NCI-H345 treated with DMSO at 0.1 percent for 48 hours (cell line): ENCODE results near the gene KLHDC10.
"Not testable (repeated sequence)": the region's sequence is repeated elsewhere in the genome, so short reads cannot be mapped to it uniquely, and the experiment has no call there.

Experiments used
- DNase-seq: peaks from one replicate; lab custom pipeline; 2025; ENCODE audit not compliant: unreplicated experiment; lab: John Stamatoyannopoulos, UW

The KLHDC10 gene

GRCh38 chr7:130071701-130072622, 1.6 kb downstream of the KLHDC10 start:
- peak; percentile 44 for DNase-seq

DNA sequence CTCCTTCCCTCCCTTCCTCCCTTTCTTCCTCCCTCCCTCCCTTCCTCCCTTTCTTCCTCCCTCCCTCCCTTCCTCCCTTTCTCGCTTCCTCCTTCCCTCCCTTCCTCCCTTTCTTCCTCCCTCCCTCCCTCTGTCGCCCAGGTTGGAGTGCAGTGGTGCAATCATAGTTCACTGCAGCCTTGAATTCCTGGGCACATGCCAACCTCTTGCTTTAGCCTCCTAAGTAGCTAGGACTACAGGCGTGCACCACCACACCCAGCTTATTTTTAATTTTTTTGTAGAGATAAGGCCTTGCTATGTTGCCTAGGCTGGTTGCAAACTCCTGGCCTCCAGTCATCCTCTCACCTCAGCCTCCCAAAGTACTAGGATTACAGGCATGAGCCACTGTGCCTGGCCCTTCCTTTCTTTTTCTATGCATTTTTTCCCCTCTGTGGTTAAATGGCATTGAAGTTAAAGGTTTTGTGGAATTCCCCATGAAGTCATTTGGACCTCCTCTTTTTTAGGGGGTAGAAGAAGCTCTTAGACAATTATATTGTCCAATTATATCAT, 9.6 kb downstream of the KLHDC10 start:
- DNase-seq, result no peak

- DNase-seq, result not testable (repeated sequence)
Measured at GRCh38 chr7:130083497-130083896, 13.2 kb downstream of the KLHDC10 start.

DNA sequence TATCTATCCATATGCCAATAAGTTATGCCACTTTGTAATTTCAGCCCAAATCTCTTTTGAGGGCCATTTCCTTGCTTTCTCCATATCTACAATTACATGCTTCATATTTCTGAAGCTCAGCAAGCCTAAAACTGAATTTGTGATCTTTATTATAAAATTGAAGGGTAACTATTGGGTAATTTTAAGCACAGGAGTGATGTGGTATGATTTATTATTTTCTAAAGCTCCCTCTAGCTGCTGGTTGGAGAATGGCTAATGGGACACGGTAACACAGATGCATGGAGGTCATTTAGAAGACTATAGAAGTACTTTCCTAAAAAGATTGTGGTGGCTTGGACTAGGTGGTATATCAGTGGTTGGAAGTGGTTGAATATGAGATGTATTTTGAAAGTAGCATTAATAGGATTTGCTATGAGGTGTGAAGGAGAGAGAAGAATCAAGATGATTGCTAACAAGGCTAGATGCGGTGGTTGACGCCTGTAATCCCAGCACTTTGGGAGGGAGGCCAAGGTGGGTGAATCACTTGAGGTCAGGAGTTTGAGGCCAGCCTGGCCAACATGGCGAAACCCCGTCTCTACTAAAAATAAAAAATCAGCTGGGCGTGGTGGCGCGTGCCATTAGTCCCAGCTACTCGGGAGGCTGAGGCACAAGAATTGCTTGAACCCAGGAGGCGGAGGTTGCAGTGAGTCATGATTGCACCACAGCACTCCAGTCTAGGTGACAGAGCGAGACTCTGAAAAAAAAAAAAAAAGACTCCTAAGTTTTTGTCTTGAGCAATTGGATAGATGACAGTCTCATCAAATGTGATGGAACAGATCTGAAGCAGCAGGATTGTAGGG, 13.9 kb downstream of the KLHDC10 start:
- no peak for DNase-seq

GRCh38 chr7:130085235-130085634, 14.9 kb downstream of the KLHDC10 start:
- not testable (repeated sequence) for DNase-seq

- DNase-seq, result no peak
Measured at GRCh38 chr7:130086938-130087337, 16.6 kb downstream of the KLHDC10 start.

- DNase-seq, result no peak
Measured at GRCh38 chr7:130087364-130087763, 17.0 kb downstream of the KLHDC10 start.

DNA sequence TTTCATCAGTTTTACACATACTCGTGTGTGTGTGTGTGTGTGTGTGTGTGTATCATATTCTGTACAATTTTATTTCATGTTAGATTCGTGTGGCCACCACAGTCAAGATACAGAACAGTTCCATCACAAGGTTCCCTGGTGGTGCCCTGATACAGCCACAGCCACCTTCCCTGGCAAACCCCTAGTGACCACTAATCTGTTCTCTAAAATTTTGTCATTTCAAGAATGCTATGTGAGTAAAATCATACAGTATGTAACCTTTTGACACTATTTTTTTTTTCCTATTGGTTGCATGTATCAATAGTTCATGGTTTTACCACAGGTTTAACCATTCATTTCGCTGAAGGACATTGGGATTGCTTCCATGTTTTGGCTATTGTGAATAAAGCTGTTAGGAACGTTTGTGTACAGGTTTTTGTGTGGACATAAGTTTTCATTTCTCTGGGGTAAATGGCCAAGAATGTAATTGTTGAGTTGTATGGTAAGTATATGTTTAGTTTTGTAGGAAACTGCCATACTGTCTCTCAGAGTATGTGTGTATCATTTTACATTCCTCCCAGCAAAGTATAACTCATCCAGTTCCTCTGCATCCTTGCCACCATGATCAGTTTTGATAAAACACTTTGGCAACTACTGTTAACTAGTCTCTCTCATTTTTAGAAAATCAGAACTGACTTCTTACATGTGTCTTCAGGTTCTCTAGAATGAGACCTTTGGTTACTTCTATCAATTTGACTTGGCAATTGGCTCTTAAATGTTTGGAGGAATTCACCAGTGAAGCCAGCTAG, 20.6 kb downstream of the KLHDC10 start:
- no peak for DNase-seq

DNA sequence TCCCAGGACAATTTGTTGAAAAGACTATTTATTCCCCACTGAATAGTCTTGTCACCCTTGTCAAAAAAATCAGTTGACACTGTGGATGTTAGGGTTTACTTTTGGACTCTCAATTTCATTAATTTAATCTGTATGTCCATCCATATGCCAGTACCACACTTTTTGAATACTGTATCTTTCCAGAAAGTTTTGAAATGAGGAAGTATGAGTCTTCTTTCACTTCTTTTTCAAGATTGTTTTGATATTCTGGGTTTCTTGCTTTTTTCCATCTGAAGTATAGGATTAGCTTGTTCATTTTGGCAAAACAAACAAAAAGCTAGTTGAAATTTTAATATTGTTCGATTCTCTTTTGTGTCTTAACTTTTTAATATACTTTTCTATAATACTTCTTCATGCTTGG, 21.7 kb downstream of the KLHDC10 start:
- DNase-seq, result no peak

DNA sequence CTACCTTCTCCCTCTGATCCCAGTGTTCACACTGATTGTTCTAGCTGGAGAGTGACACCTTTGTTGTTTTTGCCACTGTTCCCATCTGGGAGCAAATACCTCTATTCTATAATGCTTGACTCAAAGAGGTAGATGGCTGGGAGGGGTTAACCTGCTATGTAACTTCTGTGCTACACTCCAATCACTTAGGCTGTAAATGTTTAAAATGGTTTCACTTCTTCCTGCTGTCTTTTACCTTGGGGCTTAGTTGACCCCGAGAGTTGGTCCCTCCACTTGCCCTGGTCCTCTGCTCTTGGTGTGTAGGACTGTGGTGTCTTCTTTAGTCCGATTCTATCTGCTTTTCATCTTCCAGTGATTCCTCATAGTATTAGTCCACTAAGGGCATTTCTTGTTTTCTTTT, 22.3 kb downstream of the KLHDC10 start:
- no peak for DNase-seq

- DNase-seq, result no peak
Measured at GRCh38 chr7:130095812-130096211, 25.5 kb downstream of the KLHDC10 start.

DNA sequence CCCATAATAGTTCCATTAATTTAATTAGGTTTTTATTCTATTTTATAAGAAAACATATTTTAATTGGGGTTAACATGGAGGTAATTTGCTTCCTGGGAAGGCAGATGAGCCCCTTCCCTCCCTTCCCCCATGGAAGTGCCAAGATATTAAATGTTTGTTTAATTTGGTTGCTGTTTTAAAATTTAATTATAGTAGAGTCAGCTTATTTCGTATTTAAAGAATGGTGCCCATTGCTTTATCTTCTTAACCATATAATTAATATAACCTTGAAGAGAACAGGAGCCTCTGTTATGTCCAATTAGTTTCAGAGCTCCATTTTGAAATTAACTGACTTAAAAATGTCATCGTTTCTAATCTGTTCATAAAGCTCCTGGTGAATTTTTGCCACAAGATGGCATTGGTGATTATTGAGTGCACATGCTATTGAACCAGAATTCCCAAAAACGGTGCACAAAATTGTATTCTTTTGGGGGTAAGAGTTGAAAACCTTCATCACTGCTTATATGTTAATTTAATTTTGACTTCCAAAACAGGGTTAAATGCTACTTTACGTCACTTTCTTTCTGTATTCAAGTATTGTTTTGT, 26.0 kb downstream of the KLHDC10 start:
- DNase-seq, result no peak

DNA sequence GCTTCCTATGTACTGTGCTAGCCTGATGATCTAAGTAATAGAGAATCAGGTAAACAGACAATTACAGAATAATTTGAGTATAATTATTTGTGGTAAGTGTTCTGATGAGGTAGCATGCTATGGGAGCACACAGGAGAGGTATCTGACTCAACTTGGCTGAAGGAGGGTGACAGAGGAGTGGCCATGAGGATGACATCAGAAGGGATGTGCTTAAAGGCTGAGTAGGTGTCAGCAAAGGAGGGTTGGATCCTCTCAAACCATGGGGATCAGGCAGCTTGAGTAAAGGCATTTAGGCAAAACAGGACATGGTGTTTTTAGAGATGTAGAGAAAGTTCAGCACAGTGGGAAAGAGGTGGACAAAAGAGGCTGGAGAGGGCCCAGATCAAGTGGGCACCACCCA, 29.0 kb downstream of the KLHDC10 start:
- no peak for DNase-seq

- no peak for DNase-seq
Measured at GRCh38 chr7:130102588-130102987, 32.3 kb downstream of the KLHDC10 start.

DNA sequence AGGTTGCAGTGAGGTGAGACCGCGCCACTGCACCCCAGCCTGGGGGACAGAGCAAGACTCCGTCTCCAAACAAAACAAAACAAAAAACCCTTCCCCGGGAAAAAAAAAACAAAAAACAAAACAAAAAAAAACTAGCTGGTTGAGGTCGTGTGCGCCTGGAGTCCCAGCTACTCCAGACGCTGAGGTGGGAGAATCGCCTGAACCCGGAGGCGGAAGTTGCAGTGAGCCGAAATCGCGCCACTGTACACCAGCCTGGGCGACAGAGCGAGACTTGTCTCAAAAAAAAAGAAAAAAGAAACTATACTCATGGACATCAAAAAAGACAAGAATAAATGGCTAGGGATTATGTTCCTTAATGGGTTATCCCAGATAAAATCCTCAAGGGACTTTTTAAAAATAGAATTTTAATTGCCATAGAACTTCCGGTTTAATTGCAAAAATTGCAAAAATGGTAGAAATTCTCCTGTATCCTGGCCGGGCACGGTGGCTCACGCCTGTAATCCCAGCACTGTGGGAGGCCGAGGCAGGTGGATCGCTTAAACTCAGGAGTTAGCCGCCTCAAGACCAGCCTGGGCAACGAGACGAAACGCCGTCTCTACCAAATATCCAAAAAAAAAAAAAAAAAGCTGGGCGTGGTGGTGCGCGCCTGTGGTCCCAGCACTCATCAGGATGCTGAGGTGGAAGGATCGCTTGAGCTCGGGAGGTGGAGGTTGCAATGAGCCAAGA, 37.8 kb downstream of the KLHDC10 start:
- no peak for DNase-seq

GRCh38 chr7:130108809-130109208, 38.5 kb downstream of the KLHDC10 start:
- DNase-seq, result no peak

GRCh38 chr7:130112093-130112492, 41.8 kb downstream of the KLHDC10 start:
- no peak for DNase-seq

DNA sequence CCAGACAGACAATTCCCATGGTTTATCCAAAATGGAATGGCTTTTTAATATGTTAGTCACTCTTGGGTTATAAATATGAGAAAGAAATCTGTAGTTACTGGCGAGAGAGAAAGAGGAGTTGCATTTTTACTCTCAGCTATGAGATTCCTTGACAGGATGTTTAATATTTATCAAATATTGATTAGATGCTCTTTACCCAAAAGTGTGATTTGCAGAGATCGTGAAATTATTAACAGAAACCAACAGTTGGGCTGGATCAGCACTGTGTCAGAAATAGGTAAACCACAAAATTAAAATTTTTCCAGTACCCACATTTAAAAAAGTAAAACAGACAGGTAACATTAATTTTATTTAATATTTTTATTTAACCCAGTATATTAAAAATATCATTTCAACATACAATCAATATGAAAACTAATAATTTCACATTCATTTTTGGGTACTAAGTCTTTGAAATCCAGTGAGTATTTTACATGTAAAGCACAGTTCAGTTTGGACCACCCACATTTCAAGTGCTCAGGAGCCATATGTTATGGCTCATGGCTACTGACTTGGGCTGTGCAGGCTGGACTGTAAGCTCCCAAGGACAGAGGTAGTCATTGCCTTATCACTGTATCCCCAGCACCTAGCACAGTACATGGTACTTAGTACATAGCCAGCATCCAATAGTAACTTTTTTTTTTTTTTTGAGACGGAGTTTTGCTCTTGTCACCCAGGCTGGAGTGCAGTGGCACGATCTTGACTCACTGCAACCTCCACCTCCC, 42.5 kb downstream of the KLHDC10 start:
- no peak for DNase-seq

DNA sequence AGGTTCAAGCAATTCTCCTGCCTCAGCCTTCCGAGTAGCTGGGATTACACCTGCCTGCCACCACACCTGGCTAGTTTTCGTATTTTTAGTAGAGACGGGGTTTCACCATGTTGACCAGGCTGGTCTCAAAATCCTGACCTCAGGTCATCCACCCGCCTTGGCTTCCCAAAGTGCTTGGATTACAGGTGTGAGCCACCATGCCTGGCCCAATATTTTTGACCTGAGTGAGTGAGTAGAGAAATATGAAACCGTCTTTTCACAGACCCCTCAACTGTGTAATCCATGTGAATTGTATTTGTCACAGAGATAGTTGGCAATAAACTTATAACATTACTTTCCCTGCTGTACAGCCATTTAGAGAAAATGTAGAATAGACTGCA, 43.1 kb downstream of the KLHDC10 start:
- not testable (repeated sequence) for DNase-seq
